SW480 (cell line): ENCODE data around the gene MTMR11.
A peak's percentile ranks its signal among the peaks of the same experiment; 100 is the strongest.
"Not testable (repeated sequence)": the region's sequence is repeated elsewhere in the genome, so short reads cannot be mapped to it uniquely, and the experiment has no call there.

Experiments used
- DNase-seq: peaks from one replicate; pipeline ENCODE4 v3.0.0-alpha.2; 2016; ENCODE audit warnings: low spot score

MTMR11 gene

DNA sequence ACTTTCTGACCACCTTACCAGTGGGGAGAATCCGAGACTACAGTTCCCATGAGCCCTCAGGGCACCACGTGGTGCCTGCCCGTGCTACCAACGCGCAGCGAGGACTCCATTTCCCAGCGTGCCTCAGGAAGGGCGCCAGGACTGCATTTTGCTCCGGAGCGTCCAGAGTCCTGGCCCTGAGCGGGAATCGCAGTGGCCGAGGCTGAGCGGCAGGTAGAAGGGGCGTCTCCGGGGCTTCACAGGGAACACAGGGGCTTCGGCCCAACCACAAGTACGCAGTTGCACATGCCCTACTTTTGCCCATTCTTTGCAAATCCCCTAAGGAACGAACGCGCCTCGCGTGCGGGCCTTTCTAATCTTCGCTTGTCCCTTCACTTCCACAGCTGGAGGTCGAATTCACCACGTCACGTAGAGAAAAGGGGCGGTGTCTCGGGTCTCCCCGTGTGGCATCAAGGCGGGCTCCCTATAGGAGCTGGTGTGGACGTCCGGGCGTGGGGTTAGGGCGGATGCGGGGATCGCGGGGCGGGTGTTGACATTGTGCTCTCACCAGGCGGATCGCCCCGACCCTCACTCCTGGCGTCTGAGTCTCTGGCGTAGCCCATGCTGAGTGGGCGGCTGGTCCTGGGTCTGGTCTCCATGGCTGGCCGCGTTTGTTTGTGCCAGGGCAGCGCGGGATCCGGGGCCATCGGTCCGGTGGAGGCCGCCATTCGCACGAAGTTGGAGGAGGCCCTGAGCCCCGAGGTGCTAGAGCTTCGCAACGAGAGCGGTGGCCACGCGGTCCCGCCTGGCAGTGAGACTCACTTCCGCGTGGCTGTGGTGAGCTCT lies 37.0 kb downstream of the MTMR11 start, which contains the start of gene BOLA1:
BOLA1 (plus strand) TSS at position 109 of the 825 bp plus-strand sequence; CDS start at position 601, 492 bp downstream.
- peak; percentile 89 for DNase-seq

DNA sequence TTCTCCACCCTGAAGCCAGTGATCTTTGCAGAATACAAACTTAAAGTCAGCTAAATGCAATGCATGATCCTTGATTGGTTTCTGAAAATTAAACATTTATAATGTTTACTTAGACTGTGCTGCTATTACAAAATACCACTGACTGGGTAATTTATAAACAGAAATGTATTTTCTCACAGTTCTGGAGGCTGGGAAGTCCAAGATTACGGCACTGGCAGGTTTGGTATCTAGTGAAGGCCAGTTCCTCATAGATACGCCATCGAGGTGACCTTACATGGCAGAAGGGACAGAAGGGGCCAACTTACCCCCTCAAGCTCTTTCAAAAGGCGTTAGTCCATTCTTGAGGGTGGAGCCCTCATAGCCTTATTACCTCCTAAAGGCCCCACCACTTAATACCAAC lies 40.1 kb downstream of the MTMR11 start:
- no peak for DNase-seq

DNA sequence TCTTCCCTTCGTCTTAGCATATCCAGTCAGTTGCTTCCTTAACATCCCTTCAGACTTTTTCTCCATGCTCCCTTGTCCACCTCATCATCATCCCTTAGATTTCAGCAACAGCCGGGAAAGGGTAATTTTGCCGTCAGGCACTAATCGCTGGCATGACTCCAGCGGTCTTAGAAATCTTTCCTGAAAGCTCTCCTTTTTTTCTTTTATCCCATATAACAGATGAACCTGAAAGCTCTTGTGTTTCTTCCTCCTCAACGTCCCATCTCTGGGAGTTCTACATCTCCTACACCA lies 47.7 kb downstream of the MTMR11 start:
- no peak for DNase-seq

DNA sequence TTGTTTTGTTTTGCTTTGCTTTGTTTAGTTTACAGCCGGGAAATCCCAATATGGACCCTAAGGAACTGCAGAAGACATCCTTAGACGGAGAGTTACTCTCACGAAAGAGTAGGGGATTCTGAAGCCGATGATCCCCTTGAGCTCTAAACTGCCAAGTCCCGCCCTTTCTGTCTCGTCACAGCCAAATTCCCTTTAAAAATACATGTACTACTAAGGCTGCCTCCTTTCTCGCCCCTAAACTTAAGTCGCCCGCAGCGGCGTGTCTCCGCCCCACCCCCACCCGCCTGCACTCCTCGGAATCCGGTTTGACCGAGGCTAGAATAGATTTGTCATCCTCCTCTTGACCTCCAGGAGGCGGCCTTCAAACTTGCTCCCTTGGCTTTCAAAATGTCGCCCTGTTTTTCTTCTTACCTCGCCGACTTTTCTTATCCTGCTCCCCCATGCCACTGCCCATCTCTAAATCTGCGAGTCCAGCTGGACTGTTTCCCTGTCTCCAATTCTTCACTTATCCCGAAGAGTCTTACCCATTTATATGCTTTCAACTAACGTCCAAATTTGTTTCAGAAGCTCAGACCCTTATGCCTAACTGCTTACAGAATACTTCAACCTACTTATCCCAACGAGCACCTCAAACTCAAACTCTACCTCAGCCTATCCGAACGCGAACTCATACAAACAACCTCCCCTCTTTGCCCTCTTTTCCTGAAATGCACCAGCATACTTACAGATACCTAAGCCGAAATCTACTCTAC lies 48.3 kb downstream of the MTMR11 start:
- DNase-seq: peak; percentile 82

DNA sequence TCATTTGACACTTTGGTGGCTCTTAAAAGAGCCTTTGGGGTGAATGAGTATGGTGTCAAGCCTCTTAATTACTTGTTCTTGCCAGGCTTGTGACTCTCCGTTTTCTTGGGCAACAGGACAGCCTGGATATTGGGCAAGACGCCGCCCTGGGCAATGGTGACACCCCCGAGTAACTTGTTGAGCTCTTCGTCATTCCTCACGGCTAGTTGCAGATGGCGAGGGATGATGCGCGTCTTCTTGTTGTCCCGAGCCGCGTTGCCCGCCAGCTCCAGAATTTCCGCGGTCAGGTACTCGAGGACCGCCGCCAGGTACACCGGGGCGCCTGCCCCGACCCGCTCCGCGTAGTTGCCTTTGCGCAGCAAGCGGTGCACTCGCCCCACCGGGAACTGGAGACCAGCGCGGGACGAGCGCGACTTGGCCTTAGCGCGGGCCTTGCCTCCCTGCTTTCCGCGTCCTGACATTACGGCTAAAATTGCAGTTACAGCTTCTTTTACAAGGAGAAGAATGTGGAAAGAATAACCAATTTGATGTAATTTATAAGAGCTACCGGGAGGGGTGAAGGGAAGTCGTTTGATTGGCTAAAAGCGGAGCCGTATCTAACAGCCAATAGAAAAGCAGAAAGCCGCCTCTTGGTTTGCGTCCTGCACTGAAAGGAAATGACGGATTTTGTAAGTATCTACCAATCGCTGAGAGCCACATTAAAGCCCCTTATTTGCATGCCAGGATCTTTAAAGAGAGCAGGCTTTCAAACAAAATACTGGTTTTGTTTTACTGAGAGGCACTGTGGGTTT lies 49.0 kb downstream of the MTMR11 start:
- DNase-seq: peak; percentile 99

DNA sequence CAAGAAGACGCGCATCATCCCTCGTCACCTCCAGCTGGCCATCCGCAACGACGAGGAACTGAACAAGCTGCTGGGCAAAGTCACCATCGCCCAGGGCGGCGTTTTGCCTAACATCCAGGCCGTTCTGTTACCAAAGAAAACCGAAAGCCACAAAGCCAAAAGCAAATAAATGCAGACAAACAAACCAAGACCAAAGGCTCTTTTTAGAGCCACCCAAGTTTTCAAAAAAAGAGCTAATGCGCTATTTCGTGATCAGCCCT lies 49.6 kb downstream of the MTMR11 start:
- not testable (repeated sequence) for DNase-seq

DNA sequence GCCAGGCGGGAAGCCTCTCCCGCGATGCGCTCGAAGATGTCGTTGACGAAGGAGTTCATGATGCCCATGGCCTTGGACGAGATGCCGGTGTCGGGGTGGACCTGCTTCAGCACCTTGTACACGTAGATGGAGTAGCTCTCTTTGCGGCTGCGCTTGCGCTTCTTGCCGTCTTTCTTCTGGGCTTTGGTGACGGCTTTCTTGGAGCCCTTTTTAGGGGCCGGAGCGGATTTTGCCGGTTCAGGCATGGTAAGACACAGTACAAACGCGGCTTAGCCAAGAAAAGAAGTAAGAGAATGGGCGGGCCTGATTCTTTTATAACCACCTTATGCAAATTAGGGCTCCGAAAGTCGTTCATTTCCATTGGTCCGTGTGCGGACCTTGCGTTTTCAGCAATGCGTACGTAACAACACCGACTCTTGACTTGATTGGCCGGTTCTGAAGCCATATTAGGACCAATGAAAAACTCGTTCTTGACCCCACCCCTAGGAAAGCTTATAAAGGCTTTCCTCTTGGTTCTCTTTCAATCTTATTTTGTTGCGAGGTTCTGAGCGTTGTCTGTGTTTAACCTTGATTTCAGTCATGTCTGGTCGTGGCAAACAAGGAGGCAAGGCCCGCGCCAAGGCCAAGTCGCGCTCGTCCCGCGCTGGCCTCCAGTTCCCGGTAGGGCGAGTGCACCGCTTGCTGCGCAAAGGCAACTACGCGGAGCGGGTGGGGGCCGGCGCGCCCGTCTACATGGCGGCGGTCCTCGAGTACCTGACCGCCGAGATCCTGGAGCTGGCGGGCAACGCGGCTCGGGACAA lies 50.1 kb downstream of the MTMR11 start:
- DNase-seq: peak; percentile 99

DNA sequence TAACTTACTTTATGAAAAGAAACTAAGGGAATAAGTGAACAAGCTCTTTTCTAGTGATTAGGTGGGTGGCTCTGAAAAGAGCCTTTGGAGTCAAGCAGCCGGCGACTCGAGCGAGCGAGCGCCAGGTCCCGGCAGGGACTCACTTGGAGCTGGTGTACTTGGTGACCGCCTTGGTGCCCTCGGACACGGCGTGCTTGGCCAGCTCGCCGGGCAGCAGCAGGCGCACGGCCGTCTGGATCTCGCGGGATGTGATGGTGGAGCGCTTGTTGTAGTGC lies 50.6 kb downstream of the MTMR11 start:
- DNase-seq: not testable (repeated sequence)

DNA sequence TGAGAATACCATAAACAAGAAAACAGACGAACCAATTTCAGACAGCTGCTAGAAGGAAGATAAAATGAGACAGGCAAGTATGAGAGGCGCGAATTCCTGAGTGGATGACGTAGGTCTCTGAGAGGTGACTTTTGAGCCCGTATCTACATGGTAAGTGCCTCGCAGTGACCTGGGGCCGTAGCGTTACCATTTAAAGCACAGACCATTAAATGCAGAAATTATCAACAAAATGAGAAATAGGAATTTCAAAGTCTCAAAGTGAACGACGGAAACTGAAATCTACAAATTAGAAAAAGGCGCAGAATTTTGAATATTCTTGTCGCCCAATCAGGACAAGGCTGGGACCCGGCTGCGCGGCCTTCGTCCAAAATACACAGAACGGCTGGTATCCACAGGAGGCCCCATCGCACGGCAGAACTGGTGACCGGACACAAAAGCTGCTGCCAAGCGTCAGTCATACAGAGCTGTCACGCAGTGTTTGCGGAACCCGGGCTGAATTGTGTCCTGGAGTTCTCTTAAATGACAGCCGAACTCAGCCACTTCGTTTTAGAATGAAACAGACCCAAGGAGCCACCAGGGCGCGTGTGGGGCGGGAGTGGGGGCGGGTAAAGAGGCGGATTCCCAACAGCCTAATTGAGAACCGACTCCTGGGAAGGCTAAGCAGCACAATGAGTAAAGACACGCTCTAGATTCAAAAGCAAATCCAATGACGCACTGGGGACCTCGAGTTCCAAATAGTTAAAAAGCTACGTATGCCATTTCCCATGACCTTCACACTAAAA lies 51.1 kb downstream of the MTMR11 start:
- DNase-seq: peak; percentile 84

DNA sequence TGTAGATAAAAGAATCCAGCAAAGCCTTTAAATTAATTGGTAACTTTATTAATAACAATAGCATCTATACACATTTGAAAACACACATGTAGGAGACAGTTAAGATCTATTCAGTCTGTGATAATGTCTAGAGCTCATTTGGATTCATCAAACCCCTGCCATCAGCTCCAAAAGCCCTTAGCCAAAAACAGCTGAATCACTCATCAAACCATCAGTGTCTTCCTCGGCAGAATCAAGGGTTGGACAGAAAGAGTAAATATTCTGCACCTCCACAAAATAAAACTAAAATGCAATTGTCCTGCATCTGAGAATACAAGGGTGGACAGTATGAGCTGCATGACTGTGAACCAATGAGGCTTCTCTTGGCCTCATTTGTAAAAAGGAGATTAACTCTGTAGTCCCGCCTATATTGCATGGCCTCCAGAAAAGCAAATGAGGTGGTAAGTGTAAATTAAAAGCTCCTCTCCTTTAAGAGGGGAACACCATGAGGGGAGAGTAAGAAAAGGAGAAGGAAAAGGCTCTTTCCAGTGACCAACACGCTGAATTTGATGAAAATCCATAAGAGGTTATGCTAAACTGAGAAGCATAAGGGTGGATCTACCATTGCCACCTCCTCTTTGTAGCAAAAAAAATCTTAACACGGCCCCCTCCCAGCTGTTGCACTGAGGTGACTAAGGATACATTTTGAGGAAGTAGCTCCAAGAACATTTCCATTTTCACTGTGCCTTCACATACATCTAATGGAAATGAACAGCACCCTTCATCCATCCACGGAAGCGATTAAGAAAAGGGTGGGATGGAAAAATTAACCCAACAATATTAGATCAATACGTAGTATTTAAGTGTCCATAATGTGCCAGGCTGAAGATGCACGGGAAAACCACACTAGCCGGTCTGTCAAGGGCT lies 52.0 kb downstream of the MTMR11 start:
- DNase-seq: no peak

DNA sequence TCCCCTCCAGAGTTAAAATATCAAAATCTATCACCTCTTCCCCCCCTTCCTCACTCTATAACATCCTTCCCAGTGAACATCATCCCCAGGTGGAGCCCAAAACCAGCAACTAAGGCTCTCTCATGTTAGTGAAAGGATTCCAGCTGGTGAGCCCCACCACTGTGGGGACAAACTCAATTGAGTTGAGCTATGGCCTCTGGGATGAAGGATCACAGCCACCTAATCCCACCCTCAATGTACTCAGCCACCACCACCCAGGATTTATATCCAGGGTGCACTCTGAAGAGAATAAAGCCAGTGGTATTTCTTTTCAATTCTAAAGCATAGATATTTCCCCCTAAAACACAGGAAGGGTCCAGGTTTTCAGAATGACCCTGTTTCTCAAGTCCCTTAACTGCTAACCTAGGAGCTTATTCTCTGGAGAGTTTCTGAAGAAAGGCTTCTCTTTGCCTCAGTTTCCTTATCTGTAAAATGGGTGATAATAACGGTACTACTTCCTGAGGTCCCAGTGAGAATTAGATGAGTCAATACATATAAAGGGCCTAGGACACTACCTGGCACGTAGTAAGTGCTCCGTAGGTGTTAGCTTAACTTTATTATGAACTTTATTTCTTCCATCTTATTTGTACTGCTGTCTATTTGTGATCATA lies 53.0 kb downstream of the MTMR11 start:
- no peak for DNase-seq

DNA sequence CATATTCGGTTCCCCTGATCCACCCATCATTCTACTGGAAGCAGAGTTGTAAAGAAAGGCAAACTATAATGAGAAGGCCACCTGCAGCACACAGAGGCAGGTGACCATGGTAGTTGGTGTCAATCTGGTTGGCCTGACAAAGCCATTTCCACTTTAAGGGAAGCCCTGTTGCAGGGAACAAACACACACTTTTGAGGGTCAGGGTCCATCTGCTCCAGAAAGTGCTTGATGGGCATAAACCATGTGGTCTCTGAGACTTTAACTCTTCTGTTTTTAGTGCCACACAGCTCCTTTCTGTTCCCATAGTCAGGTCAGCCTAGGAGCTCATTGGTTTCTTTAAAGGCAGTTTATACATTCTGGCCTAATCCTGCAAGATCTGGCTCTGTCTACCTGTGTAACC lies 54.8 kb downstream of the MTMR11 start:
- DNase-seq: no peak

DNA sequence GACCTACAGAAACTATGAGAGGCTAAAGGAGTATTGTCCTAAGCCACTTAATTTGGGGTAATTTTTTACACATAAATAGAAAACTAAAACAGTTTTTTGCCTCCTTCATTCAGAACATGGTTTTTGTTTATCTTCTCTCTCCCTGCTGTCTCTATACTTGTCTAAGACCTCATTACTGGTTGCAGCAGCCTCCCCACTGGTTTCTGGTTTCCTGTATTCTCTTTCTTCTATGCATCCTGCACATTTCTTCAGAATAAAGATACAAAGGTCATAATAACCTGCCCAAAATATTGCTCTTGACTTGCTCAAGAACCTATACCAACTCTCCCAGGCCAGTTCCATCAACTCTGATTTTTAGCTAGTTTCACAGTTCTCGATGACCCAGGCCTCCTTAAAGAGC lies 57.1 kb downstream of the MTMR11 start:
- DNase-seq: no peak
